Hematopoietic multipotent progenitor cell treated with erythropoietin and hydrocortisone succinate and interleukin-3 and kit ligand, for 17 days (in vitro differentiated cells): ENCODE results near the gene BCAP31.
"Not testable (repeated sequence)": the region's sequence is repeated elsewhere in the genome, so short reads cannot be mapped to it uniquely, and the experiment has no call there.

Experiments
- DNase-seq: peaks from one replicate; pipeline ENCODE4 v3.0.0-alpha.2; 2015; ENCODE audit warnings: low spot score

BCAP31 gene

DNA sequence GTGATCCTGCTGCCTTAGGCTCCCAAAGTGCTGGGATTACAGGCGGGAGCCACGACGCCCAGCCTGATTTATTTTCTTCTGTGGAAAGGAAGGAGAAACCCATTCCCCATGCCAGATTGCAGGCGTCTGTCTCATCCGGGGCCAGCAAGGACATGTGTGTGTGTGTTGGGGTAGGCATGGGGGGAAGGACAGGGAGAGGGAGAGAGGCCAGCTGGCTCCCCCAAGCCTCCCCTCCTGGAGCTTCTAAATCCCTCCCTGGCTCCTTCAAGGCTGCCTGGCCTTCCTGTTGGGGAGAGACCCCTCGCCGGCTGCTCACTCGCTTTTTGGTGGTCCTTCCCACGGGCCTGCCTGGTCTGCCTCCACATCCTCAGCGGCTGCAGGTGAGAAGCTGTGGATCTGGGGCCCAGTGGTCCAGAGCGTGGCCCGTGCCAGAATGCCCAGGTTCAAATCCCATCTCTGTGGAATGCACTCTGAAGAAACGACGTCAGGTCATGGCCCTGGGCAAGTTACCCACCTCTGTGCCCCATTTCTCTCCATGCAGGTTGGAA is 38.5 kb upstream of the BCAP31 start:
- no peak for DNase-seq

DNA sequence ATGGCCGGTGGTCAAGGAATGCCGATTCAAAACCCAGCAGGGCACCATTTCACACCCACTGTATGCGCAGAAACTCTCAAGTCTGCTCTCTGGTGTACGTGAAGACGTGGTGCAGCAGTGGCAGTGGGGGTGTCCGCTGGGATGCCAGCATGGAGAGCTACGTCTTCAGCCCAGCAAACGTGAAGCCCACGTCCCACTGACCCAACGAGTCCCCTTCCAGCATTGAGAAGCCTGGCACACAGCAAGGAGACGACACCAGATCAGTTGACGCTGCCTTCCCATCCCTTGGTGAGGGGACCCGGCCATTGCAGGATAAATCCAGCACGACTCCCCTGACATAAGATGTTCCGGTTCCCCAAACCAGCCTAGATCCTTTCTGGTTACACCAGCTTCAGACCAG is 37.7 kb upstream of the BCAP31 start:
- no peak for DNase-seq

DNA sequence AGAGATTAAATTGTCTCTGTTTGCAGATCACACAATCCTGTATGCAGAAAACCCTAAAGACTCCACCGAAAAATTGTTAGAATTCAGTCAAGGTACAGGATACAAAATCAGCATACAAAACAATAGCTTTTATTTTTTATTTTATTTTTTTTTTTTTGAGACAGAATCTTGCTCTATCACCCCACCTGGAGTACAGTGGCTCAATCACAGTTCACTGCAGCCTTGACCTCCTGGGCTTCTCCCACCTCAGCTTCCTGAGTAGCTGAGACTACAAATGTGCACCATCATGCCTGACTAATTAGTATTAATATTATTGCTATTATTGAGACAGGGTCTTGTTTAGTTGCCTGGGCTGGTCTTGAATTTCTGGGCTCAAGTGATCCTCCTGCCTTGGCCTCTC is 30.9 kb upstream of the BCAP31 start:
- no peak for DNase-seq

DNA sequence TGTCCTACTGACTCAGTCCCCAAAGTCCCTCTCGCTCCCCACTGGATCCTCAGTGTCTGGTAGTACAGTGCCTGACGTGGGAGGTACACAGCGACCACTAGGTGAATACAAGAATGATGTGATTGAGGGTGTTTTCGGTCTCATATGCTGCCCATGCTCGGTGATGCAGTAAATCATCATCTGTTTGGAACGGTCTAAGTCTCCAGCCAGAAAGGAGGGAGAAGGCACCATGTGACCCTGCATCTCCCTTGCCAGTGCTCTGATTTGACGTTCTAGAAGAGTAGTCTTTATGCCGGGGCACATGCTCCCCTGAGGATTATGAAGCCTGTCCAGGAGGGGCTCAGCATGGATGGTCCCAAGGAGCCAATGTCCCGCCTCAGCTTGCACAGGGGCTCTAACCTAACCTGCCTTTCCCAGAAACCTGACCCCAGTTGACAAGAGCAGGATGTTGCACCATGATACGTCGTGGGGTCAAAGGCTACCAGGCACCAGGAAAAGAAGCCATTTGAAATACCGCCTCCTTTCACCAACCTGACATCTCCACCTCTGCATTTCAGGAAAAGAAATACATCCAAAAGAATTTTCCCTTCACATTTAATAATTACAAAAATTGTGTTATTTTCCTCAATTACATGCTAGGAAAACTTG is 26.1 kb upstream of the BCAP31 start:
- no peak for DNase-seq

DNA sequence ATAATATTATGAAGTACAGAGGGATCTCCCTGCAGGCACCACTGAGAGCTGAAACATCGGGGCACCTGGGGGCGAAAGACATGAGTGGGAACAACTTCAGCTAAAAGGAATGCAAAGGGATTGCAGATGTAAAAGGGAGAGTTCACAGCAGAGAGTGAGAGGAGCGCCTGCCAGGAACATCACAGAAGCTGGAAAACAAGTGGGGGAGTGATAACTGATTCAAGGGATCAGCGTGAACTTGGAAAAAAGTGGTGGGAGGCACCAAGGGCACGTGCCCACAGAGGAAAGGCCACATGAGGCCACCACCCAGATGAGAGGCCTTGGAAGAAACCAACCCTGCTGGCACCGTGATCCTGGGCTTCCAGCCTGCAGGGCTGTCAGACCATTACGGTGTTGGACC is 24.8 kb upstream of the BCAP31 start:
- not testable (repeated sequence) for DNase-seq

DNA sequence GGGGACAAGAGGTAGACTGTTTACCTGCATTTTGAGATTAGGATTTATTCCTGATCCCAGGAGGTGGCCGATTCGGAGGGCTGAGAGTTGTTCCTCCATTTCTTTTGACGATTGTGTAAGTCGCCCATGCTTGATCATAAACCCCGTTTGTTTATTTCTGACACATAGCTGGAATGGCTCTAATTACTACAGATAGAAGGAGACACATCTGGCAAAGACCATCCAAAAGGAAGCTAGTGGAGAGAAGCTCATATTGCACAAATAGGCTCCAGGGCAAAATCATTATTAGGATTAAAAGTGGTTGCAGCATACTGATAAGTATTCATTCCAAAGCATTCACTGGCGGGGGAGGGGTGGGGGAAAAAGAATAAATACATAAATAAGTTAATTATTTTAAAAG is 22.8 kb upstream of the BCAP31 start:
- DNase-seq: not testable (repeated sequence)

DNA sequence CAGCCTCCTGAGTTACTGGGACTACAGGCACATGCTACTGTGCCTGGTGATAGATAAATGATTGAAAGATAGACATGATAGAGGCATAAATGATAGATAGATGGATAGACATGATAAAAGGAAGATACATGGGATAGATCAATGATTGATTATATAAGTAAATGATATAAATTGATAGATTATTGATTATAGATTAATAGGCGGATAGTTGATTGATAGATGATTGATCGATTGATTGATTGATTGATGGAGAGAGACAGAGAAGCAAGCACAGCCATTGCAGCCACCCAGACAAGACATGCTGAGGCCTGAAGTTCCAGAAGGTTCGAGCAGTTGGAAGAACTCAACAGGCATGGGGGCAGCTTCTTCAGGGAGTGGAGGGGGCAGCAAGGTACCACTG is 22.2 kb upstream of the BCAP31 start:
- DNase-seq: no peak

DNA sequence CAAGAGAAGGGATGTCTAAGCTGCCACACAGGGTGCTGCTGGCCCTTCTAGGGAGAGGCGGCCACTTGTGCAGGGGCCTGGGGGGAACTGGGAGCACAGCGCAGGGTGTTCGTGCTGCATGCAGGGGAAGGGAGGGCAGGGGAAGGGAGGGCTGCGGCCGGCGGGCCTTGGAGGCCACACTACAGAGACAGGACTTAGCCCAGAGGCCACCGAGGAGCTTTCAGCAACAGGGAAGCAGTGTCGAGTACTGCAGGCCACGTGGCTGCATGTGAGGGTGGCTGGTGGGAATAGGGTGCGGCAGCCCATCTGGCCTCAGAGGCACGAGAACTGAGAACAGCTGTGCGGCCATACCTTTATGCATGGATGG is 20.9 kb upstream of the BCAP31 start:
- not testable (repeated sequence) for DNase-seq

DNA sequence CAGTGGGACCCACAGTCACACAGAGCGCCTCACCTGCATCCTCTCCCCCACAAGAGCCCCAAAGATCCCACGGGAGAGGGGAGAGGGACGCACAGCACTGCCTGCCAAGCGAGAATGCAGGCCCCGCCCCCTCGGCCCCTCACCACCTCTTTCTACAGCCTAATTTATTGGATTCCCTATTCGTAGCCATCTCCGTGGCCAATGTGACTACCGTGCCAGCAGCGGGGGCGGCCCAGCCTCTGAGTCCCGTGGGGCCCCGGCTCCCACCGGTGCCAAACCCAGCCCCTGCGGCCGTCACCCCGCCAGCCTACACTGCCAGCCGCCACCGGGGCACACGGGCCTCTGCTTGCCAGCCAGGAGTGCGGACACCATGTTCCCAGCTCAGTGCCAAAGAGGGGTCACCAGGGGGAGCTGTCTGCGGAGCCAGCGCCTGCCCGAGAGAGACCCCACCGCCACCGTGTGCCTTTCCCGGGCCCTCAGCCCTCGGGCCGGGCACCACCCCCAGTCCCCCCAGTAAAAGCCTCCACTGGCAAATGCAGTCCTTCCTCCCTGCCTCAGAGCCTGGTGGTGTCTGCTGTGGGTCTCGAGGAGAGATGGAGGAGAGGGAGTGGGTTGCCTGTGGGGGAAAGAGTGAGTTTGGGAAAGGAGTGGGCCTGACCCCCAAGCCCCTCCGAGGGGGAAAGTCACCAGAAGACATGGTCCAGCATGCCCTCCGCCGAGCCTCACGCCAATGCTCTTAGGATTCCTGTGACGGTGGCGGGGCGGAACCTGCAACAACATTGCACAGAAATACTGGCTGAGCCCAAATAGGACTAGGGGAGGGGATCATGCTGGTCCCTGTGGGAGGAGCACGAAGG is 20.3 kb upstream of the BCAP31 start:
- DNase-seq: no peak

DNA sequence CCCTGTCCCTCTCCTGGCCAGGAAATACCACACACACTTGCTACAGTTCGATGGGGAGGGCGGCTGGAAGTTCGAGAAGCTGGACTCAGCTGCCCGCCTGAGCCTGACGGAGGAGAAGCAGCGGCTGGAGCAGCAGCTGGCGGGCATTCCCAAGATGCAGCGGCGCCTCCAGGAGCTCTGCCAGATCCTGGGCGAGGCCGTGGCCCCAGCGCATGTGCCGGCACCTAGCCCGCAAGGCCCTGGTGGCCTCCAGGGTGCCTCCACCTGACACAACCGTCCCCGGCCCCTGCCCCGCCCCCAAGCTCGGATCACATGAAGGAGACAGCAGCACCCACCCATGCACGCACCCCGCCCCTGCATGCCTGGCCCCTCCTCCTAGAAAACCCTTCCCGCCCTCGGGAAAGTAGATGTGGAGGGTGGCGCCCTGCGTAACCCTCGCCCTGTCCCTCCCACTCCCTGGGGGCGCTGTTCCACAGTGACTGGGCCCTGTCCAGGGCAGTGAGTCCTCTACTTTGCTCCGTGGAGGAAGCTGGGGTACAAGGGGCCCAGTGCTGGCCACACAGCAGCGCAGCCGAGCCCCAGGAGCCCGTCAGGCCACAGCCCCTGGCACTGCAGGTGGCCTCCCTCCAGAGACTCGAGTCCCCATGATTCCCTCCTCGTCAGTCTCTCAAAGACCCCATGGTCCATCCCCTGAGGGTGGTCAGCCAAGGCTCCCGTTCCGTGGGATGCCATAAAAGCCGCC is 19.5 kb upstream of the BCAP31 start:
- DNase-seq: not testable (repeated sequence)

DNA sequence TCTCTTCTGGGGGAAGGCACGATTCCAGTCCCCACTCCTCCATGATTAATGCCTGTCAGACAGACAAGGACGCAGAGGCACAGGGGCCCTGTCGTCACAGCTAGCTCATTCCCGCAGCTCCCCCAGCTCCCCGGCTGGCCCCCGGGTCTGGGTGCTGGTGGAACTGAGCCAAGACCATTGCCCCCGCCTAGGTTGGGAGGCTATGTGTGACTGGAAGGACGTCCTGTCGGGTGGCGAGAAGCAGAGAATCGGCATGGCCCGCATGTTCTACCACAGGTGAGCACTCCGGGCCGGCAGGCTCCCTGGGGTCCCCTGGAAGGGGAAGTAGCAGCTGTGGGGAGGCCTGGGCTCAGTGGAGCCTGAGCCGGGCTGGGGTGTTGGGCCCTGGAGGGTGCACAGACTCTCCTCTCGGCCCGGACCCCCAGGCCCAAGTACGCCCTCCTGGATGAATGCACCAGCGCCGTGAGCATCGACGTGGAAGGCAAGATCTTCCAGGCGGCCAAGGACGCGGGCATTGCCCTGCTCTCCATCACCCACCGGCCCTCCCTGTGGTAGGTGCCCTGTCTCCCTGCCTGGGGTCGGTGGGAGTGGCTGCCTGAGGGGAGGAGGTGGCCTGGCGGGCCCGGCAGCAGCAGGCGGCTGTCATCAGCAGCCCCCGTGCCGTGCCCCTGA is 18.7 kb upstream of the BCAP31 start:
- DNase-seq: not testable (repeated sequence)

DNA sequence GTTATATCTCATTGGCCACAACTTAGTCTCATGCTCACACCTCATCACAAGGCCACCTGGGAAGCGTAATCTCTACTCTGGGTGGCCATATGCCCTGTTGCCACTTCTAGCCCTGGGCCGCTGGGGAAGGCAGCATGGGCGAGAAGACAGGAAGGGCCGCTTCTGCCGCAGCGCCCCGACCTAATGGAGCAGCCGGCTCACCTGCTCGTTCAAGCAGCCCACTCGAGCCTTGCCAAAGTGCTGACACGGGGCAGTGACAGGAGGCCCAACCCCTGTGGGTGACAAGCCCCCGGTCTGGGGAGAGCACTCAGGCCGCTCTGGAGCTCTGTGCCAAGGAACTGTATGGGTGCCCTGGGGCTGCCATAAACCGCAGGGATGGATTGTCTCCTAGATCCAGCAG is 17.9 kb upstream of the BCAP31 start:
- not testable (repeated sequence) for DNase-seq

DNA sequence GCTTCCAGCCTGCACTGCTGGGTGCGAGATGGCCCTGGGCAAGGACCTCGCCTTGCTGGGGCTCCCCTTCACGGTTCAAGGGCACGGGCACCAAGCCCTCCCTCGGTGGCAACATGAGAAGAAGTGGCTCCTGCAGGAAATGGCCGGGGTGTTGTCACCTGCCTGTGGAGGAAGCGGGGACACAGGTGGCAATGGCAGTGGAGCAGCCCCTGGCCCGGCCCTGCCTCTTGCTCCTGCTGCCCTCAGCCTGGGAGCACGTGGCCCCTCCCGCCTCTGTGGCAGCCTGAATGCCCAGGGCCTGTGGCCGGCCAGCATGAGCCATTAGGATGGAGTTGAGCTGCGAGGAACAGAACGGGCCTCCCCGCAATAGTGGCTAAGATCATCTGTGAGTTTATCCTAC is 17.3 kb upstream of the BCAP31 start:
- no peak for DNase-seq

DNA sequence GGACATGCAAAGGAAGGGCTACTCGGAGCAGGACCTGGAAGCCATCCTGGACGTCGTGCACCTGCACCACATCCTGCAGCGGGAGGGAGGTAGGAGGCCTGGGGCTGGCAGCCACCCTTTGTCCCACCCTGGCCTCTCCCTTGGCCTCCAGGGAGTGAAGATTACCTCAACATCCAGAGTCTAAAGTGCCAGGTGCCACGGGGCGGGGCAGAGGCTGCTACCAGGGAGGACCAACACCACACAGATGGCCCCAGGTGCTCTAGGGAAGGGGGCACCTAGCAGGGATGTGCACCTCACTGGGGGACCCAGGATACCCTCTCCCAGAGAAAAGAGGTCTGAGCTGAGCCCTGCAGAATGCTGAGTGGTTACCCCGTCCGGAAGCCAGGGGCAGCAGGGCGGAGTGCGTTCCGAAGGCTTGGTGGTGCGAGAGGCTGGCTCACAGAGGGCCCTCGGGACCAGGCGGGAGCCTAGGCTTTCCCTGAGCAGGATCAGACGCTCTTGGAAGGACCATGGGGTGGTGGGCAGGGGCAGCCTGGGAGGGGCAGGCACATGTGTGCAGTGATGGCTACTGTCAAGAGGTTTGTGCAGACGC is 16.5 kb upstream of the BCAP31 start:
- DNase-seq: no peak

DNA sequence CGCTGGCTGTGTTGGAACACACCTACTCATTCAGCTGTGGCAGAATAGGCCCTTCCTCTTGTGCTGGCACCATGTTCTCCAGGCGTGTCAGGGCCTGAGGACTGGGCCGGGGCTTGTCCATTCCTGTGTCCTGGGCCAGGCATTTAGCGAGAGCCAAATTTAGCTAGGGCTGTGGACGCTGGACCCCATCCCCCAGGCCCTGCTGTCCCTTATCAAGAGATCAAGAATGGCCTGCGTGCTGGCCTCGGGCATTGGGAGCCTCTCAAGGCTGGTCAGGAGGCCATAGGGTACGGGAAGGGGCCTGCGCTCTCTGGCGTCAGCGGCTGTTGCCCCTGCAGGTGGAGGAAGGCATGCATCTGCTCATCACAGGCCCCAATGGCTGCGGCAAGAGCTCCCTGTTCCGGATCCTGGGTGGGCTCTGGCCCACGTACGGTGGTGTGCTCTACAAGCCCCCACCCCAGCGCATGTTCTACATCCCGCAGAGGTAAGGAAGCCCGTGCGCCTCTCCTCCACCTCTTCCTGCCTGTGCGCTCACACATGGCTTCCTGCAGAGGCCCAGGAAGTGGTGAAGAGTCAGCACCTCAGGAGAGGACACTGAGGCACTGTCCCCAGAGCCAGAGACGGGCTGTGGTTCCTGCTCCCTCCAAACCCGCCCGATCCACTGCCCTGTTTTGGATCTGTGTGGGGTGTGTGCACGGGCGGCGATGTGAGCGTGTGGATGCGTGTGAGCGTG is 15.7 kb upstream of the BCAP31 start:
- no peak for DNase-seq

DNA sequence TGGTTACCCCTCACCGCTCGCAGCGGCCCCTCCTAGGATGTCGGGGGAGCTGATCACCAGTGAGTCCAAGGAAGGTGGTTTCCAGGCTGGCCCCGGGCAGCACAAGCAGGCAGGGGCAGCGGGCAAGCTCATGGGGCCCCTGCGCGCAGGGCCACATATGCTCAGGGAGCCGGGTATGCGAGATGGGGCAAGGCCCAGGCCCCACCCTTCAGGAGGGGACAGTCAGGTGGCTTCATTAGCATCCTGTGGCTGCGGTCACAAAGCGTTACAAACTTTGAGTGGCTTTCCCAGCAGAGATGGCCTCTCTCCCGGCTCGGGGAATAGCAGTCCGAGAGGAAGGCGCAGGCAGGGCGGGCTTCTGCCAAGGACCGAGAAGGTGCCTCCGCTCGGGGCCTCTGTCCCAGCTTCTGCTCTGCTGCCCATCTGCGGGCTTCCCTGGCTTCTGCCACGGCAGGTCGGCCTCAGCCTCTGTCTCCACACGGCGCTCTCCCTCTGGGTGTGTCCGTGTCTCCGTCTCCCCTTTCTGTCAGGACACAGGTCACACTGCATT is 13.9 kb upstream of the BCAP31 start:
- DNase-seq: no peak

DNA sequence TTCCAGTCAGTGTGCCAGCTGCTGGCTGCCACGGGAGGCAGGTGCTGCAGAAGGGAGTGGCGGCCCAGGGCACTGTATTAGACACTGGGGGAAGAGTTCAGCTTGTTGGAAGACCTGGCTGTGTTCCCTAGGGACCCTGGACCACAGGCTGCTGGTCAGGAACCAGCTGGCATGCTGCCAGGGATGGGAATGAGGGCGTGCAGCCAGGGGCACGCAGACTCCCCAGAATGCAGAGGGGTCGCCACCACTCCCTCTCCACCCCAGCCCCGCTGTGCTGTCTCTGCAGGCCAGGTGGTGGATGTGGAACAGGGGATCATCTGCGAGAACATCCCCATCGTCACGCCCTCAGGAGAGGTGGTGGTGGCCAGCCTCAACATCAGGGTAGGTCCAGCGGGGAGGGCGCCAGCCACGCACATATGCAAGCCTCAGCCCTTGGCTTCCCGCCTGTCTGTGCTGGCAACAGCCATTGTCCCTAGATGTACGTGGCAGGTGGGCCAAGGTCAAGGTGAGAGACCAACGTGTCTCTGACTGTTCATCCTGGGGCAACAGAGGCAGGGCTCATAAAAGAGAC is 12.8 kb upstream of the BCAP31 start:
- no peak for DNase-seq

DNA sequence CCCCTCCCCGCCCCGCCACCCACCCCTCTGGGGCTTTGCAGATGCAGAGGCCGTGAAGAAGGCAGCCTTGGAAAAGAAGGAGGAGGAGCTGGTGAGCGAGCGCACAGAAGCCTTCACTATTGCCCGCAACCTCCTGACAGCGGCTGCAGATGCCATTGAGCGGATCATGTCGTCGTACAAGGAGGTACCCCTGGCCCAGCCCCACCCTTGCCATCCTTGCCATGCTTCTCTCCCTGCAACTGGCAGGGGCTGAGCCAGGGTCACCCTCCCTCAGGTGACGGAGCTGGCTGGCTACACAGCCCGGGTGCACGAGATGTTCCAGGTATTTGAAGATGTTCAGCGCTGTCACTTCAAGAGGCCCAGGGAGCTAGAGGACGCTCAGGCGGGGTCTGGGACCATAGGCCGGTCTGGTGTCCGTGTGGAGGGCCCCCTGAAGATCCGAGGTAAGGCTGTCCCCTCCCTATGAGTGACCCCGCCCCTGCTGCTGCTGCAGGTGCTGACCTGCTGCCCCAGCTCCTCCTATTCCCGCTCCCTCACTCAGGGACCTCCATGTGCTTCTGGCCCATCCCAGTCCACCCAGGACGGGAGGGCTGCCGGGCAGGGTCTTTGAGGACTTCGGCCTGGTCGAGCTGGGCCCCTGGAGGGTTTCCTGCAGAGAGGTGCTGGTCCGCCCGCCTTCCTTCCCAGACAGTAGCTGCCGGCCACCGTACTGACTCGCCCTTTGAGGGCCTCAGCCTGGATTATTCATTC is 12.1 kb upstream of the BCAP31 start:
- no peak for DNase-seq

DNA sequence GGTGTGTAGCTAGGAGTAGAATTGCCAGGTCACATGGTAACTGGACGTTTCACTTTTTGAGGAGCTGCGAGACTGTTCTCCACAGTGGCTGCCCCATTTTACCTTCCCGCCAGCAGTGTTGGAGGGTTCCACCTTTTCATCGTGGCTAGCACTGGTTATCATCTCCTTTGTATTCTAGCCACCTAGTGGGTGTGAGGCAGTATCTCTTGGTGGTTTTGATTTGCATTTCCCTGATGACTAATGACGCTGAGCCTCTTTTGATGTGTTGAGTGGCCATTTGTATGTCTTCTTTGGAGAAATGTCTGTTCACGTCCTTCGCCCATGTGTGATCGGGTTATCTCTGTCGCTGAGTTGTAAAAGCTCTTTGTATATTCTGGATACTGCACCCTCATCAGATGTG is 11.1 kb upstream of the BCAP31 start:
- DNase-seq: no peak

DNA sequence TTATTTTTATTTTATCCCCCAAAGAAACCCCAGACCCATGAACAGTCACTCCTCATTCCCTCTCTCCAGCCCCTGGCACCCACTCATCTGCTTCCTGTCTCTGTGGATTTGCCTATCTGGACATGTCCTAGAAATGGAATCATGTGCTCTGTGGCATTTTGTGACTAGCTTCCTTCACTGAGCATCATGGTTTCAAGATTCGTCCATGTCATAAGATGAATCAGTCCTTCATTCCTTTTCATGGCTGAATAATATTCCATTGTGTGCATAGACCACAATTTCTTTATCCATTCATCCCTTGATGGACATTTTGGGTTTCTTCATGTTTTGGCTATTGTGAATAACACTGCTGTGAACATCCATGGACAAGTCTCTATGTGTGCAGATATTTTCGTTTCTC is 10.7 kb upstream of the BCAP31 start:
- no peak for DNase-seq
